ENCODE measurements around the gene ZMYND12.

Gene ZMYND12

DNA sequence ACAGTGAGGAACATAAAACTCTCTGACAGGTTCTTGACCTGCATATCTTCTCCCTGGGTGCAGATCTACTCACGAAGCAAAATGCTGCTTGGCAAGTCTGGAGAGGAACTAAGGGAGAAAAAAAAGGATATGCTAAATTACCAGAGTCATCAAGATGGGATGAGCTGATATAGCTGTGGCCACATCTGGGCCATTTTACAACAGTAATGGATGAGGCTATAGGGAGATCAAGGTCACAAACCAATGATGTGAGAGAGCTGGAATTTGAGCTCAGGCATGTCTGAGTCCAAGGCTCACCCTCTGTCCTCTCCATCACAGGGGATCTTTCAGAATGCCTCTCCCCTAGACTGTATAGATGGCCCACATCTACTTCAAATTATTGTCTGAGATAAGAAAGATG lies 26.2 kb downstream of the ZMYND12 start:
- no peak for TF ChIP-seq ZFX (IDR thresholded peaks at IDR 0.05)
- TF ChIP-seq, protein P1, sequence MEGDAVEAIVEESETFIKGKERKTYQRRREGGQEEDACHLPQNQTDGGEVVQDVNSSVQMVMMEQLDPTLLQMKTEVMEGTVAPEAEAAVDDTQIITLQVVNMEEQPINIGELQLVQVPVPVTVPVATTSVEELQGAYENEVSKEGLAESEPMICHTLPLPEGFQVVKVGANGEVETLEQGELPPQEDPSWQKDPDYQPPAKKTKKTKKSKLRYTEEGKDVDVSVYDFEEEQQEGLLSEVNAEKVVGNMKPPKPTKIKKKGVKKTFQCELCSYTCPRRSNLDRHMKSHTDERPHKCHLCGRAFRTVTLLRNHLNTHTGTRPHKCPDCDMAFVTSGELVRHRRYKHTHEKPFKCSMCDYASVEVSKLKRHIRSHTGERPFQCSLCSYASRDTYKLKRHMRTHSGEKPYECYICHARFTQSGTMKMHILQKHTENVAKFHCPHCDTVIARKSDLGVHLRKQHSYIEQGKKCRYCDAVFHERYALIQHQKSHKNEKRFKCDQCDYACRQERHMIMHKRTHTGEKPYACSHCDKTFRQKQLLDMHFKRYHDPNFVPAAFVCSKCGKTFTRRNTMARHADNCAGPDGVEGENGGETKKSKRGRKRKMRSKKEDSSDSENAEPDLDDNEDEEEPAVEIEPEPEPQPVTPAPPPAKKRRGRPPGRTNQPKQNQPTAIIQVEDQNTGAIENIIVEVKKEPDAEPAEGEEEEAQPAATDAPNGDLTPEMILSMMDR (conservative IDR thresholded peaks at IDR 0.05): no peak

DNA sequence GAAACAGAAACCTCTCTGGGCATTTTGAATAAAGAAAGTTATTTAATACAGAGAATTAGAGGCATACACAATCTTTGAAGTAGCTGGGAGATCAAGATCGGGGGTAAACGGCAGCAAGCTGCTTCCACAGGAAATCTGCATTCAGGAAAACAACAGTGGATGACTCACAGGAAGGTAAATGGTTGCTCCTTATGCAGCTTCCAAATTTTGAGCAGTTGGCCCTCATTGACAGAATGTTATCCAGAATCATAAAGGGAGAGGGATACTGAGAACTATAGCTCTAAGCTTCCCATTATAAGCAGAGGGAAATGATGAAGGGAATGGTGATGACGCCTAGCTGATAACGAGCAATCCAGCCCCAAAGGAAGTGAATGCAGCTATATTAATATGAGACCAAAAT lies 28.6 kb downstream of the ZMYND12 start:
- TF ChIP-seq, protein P1 (conservative IDR thresholded peaks at IDR 0.05): no peak
- no peak for TF ChIP-seq ZFX (IDR thresholded peaks at IDR 0.05)
- H3K27ac ChIP-seq: no peak overlapping the region

More for the DNA sequence above, 26.2 kb downstream of the ZMYND12 start:
- no peak overlapping the region for H3K27ac ChIP-seq

DNA sequence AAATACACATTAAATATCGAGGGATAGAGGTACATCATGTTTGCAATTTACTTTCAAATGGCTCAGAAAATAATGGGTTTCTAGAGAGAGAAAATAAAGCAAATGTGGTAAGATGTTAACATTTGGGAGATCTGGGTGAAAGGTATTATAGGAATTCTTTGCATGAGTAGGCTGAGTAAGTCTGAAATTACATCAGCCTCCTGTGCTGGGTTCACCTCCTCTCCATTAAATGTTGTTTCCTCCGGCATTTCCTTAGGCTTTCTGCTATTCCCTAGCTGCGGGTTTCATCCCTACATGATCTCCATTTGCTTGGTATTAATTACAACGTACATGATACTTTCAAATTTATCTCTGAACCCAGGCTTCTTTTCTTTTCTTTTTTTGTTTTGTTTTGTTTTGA lies 31.6 kb downstream of the ZMYND12 start:
- TF ChIP-seq, protein P1 (conservative IDR thresholded peaks at IDR 0.05): no peak
- no peak for TF ChIP-seq ZFX (IDR thresholded peaks at IDR 0.05)

DNA sequence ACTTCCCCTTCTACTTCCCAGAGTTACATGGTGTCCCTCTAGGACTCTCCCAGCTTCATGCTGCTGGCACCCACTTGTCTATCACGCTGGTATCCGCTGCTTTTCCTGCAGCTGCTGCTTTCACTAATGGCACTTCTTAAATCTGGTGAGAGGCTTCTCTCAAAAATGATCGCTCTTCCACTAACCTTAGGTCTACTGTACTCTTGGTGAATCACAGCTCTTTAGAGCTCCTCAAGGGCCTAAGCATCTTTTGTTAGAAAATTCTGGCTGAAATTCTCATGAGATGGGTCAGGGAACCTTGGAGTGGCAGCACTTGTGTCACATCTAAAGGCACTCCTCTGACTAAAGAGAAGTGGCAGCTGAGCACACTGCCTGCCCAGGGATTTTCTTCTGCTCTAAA lies 32.1 kb downstream of the ZMYND12 start:
- TF ChIP-seq, protein P1 (conservative IDR thresholded peaks at IDR 0.05): no peak
- TF ChIP-seq ZFX (IDR thresholded peaks at IDR 0.05): no peak
- no peak overlapping the region for H3K27ac ChIP-seq

More for the DNA sequence above, 31.6 kb downstream of the ZMYND12 start:
- H3K27ac ChIP-seq: no peak overlapping the region

DNA sequence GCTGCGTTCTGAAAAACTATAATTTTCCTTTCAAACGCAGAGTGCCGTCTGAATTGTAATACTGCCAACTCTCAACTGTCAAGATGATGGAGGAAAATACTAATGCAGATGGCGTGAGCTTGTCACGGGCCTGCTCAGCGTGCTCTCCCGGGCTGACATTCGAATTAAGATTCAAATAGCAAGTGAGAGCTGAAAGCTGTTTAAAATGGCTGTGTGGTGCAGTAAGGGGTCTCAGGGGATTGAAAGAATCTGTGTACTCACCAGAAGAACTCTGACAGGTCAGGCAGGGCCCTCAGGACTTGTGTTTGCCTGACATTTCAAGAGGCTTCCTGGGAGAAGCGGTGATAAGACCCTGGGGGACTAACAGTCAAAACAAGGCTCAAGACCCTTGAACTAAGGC lies 33.1 kb downstream of the ZMYND12 start:
- H3K27ac ChIP-seq: no peak overlapping the region
- no peak for TF ChIP-seq ZFX (IDR thresholded peaks at IDR 0.05)
- TF ChIP-seq, protein P1 (conservative IDR thresholded peaks at IDR 0.05): no peak

DNA sequence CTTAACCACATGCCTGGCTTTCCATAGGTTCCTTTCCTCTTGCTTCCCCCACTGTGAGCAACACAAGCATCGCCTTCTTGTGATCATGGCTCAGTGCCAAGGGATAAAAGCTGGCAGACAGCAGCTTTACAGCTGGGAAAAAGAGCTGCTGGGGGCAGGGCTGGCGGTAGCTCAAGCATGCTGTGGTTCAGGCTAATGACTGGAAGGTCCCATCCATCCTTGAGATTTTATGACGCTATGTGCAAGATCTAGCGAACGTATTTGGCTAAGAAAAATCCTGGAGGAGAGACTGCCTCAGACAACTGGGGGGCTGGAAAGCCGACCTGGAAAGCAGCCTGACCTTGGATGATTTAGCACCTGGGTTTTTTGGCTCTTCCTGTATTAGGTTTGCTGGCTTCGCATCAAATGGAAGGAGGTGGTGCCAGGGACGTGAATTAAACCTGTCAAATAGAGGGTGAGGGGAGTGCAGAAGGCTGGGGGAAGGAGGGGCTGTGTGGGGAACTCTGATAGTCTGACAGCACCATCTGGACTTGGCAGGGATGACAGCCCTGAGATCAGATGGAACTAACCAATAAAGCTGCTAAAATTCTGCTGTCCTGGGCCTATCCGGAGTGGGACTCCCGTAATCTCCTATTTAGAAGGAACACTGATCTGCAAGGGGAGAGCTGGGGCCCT lies 34.8 kb downstream of the ZMYND12 start:
- H3K27ac ChIP-seq: no peak overlapping the region
- TF ChIP-seq, protein P1 (conservative IDR thresholded peaks at IDR 0.05): no peak
- no peak for TF ChIP-seq ZFX (IDR thresholded peaks at IDR 0.05)

DNA sequence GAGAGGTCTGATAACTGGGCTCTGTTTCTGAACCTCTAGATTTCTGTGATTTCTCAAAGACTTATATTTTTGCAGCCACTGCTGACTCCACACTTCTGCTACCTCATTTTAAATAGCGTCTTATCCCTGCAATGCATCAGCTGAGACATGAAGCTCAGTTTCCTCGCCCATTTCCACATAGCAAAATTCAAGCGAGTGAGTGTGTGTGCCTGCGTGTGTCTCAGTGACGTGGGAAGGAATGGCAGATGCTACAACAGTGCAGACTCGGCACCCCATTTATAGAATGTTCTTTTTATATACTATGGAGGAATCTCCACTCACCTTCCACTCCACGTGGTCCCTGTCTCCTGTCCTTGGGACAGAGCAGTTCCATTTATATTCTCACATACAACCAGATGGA lies 35.7 kb downstream of the ZMYND12 start:
- no peak for TF ChIP-seq ZFX (IDR thresholded peaks at IDR 0.05)
- TF ChIP-seq, protein P1 (conservative IDR thresholded peaks at IDR 0.05): no peak
- no peak overlapping the region for H3K27ac ChIP-seq

Data from C4-2B (cell line).